Right atrium auricular region (tissue), 2 donors: ENCODE measurements around the gene POR. TPM values are rescaled to one million over a fixed set of nuclear protein-coding genes. Genes with fewer than 3 reads are reported as not detected.
"Not testable (repeated sequence)": the region's sequence is repeated elsewhere in the genome, so short reads cannot be mapped to it uniquely, and the experiment has no call there.

Experiments used
- DNase-seq: peaks from one replicate; pipeline ENCODE4 v3.0.0-alpha.2; 2019; ENCODE audit warnings: low spot score
- H3K27ac ChIP-seq, 2 donors: fragments of 200-600 bp; sonication (generic); 1 replicate in 1 of 2; 2 replicates in 1 of 2; pipeline ENCODE4 v1.5.1; 2016 to 2019
- H3K27me3 ChIP-seq, 2 donors: fragments of 200-600 bp; sonication (generic); one replicate each; pipeline versions ENCODE4 v1.5.1 to v1.6.0; 2017 to 2019
- H3K36me3 ChIP-seq: fragments of 200-600 bp; sonication (generic); one replicate; pipeline ENCODE4 v1.5.1; 2016
- H3K4me1 ChIP-seq, 2 donors: fragments of 200-600 bp; sonication (generic); one replicate each; pipeline versions ENCODE4 v1.5.1 to v1.6.0; 2017 to 2019
- H3K4me3 ChIP-seq, 2 donors: fragments of 200-600 bp; sonication (generic); 1 replicate in 1 of 2; 2 replicates in 1 of 2; pipeline ENCODE4 v1.5.1; 2017 to 2019; ENCODE audit warnings: mild to moderate bottlenecking in 1 of 2, moderate library complexity in 1 of 2
- H3K9me3 ChIP-seq, 2 donors: fragments of 200-600 bp; sonication (generic); one replicate each; pipeline ENCODE4 v1.5.1; 2019
- microRNA-seq, 2 donors: library from miRNA; unstranded; fragments of <30 nt; microRNA quantifications; one replicate each; pipeline ENCODE4, GENCODE V29; 2016 to 2017; ENCODE audit warnings: borderline number of aligned reads in 2 of 2, borderline replicate concordance in 1 of 2
- total RNA-seq, 2 donors: library from RNA; depleted of rRNA; stranded (reverse); fragments of >200 nt; gene quantifications; one replicate each; pipeline ENCODE4 v1.1.0, GENCODE V29; 2016
- TF ChIP-seq, protein P1 (sequence below), 2 donors: fragments of 200-600 bp; sonication (generic); IDR thresholded peaks; one replicate each; pipeline ENCODE4 v1.5.1; 2019; ENCODE audit warnings: antibody characterized with exemption in 2 of 2

The POR gene
- total RNA-seq, 2 donors from 2014 or later, result 53.4 to 85.3 TPM

DNA sequence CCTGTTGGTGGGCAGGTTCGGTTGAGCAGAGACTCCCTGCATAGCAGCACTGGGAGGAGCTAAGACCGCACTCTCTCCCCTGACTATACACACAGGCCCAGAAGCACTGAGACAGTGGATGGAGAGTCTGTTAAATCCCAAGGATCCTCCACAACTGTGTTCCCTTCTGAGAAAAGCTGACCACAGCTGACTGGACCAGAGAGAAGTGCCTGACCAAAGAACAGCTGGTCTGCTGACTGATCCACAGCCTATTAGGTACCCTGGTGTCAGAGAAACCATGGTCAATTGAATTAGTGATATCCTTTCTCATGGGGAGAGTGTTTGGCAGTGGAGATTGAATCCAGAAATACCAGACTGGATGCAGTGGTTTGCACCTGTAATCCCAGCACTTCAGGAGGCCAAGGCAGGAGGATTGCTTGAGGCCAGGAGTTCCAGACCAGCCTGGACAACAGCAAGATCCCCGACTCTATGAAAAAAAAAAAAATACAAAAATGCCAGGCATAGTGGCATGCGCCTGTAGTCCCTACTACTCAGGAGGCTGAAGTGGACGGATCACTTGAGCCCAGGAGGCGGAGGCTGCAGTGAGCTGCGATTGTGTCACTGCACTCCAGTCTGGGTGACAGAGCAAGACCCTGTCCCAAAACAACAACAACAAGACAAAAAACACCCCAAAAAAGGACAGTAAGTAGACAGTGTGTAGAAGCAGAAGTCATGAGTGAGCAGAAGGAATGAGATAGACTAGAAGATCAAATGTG lies 107.2 kb downstream of the POR start:
- no peak overlapping the region for H3K27ac ChIP-seq
- H3K27me3 ChIP-seq, result no peaks in the 10 kb centered on the region
- DNase-seq, result no peak
- H3K36me3 ChIP-seq, result peaks cover 5% of the 10 kb centered on the region
- H3K9me3 ChIP-seq, result no peaks in the 10 kb centered on the region
- TF ChIP-seq, protein P1, sequence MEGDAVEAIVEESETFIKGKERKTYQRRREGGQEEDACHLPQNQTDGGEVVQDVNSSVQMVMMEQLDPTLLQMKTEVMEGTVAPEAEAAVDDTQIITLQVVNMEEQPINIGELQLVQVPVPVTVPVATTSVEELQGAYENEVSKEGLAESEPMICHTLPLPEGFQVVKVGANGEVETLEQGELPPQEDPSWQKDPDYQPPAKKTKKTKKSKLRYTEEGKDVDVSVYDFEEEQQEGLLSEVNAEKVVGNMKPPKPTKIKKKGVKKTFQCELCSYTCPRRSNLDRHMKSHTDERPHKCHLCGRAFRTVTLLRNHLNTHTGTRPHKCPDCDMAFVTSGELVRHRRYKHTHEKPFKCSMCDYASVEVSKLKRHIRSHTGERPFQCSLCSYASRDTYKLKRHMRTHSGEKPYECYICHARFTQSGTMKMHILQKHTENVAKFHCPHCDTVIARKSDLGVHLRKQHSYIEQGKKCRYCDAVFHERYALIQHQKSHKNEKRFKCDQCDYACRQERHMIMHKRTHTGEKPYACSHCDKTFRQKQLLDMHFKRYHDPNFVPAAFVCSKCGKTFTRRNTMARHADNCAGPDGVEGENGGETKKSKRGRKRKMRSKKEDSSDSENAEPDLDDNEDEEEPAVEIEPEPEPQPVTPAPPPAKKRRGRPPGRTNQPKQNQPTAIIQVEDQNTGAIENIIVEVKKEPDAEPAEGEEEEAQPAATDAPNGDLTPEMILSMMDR (IDR thresholded peaks at IDR 0.05), result no peak
- no peaks in the 10 kb centered on the region for H3K4me1 ChIP-seq
- H3K4me3 ChIP-seq, result no peak overlapping the region

DNA sequence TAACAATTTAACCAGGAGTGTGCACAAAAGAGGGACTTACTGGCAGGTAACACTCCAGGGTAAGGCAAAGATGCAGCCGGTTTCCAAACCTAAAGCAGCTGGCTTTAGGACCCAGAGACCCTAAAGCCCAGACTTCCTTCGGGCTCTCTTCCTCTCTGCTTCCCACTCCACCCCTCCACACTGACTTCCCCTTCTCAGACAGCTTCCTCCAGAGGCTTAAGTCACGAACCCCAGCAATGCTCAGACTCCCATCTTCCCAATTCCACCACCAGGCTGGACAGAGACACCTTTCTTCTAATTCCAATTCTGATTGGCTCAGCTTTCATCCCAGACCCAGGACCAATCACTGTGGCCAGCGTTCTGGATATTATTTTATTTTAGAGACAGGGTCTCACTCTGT lies 108.0 kb downstream of the POR start:
- H3K36me3 ChIP-seq, result peaks cover 5% of the 10 kb centered on the region
- TF ChIP-seq, protein P1 (IDR thresholded peaks at IDR 0.05), result no peak
- no peak overlapping the region for H3K4me3 ChIP-seq
- DNase-seq, result no peak
- H3K9me3 ChIP-seq, result no peaks in the 10 kb centered on the region
- no peaks in the 10 kb centered on the region for H3K27me3 ChIP-seq
- H3K4me1 ChIP-seq, result no peaks in the 10 kb centered on the region
- H3K27ac ChIP-seq, result no peak overlapping the region

DNA sequence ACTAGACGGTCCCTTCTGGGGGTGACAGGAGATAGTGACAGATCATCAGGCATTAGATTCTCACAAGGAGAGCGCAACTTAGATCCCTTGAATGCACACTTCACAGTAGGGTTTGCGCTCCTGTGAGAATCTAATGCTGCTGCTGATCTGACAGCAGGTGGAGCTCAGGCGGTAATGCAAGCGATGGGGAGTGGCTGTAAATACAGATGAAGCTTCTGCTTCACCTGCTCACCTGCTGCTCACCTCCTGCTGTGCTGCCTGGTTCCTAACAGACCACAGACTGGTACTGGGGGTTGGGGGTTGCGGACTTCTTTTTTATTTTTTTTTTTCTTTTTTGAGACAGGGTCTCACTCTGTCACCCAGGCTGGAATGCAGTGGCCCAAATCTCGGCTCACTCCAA lies 114.7 kb downstream of the POR start:
- not testable (repeated sequence) for H3K9me3 ChIP-seq, H3K27ac ChIP-seq, H3K4me3 ChIP-seq, H3K27me3 ChIP-seq, H3K4me1 ChIP-seq, DNase-seq, H3K36me3 ChIP-seq

DNA sequence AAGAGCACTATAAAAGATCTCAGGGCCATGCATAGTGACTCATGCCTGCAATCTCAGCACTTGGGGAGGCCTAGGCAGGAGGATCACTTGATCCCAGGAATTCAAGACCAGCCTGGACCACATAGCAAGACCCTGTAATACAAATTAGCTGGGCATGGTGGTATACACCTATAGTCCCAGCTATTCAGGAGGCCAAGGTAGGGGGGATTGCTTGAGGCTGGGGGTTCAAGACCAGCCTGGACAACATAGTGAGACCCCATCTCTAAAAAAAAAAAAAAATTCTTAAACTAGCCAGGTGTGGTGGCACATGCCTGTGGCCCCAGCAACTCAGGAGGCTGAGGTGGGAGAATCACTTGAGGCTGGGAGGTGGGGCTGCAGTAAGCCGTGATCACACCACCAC lies 117.0 kb downstream of the POR start:
- TF ChIP-seq, protein P1 (IDR thresholded peaks at IDR 0.05), result no peak
- Histone ChIP-seq H3K36me3 (no peaks in the 10 kb centered on the region), H3K27ac (no peak overlapping the region), H3K27me3 (no peaks in the 10 kb centered on the region), H3K4me1 (no peaks in the 10 kb centered on the region), H3K9me3 (no peaks in the 10 kb centered on the region), H3K4me3 (no peak overlapping the region)
- no peak for DNase-seq

Small RNA genes within 50 kb of the gene (microRNA-seq; reads per million reads assigned to microRNA genes)
- 0 to 0.71 reads per million in 2 donors for gene MIR4651

Other genes starting within 250 kb of the POR start
- 10 to 100 TPM; 12.2 to 13.6 TPM for gene HIP1, start 176.2 kb upstream of the POR start, total RNA-seq
- gene CCL26, start 142.9 kb upstream of the POR start, total RNA-seq, result 1 to 10 TPM in 1 of 2 donors, under 1 TPM in 1; 0.93 to 3.3 TPM
- gene CCL24, start 101.3 kb upstream of the POR start, total RNA-seq, result not detected
- 10 to 100 TPM; 43.5 to 60.0 TPM for gene RHBDD2, start 36.1 kb upstream of the POR start, total RNA-seq
- 10 to 100 TPM; 35.3 to 50.0 TPM for gene TMEM120A, start 79.4 kb downstream of the POR start, total RNA-seq
- gene STYXL1, start 132.8 kb downstream of the POR start, total RNA-seq, result 10 to 100 TPM; 17.6 to 40.1 TPM
- gene MDH2, start 133.0 kb downstream of the POR start, total RNA-seq, result 100 to 1,000 TPM; 186 to 272 TPM